Hepatic stellate cell (primary cell): ENCODE data around the gene KPNA1.
"Not testable (repeated sequence)": the region's sequence is repeated elsewhere in the genome, so short reads cannot be mapped to it uniquely, and the experiment has no call there.

Experiments used
- DNase-seq: peaks from one replicate; pipeline ENCODE4 v3.0.0; 2011; ENCODE audit warnings: low spot score

The KPNA1 gene

DNA sequence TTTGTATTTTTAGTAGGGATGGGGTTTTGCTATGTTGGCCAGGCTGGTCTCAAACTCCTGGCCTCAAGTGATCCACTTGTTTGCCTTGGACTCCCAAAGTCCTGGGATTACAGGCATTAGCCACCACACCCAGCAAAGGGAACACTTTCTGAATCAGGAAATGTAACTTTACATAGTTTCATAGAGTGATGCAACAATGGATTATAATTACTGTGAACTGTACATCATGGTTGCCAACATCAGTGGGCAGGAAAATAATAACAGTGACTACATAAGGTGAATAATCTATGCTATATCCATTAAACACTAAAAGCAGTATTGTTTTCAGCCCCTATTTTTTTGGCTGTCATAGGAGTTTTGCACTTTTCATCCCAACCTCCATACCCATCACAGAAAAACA is 5.0 kb upstream of the KPNA1 start:
- DNase-seq: no peak

DNA sequence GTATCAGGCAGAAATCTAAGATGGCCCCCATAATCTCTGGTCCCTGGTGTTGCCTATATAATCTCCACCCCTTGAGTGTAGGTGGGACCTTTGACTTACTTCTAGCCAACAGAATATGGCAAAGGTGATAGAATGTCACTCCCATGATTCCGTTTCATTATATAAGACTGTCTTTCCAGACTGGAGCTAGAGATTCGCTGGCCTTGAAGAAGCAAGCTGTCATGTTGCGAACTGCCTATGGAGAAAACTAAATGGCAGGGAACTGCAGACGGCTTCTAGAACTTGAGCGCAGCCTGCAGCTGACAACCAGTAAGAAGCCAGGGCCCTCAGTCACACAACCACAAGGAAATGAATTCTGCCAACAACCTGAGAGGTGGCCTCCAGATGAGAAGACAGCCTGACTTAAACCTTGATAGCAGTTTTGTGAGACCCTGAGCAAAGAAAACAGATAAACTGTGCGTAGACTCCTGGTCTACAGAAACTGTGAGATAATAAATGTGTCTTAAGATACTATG is 2.2 kb upstream of the KPNA1 start:
- no peak for DNase-seq

DNA sequence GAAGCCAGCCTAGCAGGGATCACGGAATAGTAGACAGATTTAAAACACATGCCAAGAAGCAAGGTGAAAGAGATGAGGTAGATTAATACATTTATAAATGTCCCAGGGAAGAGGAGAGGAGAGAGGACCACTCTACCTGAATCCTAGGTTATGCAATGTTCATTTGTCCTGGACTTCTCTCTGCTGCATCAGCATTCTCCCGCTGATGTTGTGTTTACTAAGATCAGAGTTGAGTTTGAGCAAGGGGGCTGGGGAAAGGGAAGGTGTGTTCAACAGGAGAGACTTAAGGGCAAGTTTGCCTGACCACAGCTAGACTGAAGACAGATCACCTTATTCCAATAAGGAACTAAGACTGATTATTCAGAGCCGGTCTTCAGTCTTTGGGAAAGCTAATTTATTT is 1.1 kb upstream of the KPNA1 start:
- DNase-seq: no peak

DNA sequence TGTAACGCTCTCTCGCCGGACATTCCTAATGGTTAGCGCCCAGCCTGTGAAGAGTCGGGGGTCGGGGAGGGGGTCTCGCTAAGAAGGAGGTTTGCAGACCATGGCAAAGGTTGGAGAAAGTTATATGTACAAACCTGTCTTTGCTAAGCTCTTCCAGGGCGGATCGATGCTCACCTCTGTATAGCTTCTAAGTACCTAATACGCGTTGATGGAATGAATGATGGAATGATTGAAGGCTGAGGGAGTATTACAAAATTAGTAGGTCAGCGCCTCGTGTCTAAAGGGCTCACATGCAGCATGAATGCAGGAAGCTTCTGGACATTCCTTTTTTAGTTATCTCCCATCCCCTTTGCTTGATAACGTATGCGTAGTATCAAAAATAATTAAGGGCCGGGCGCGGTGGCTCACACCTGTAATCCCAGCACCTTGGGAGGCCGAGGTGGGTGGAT is 305 bp upstream of the KPNA1 start:
- DNase-seq: no peak

DNA sequence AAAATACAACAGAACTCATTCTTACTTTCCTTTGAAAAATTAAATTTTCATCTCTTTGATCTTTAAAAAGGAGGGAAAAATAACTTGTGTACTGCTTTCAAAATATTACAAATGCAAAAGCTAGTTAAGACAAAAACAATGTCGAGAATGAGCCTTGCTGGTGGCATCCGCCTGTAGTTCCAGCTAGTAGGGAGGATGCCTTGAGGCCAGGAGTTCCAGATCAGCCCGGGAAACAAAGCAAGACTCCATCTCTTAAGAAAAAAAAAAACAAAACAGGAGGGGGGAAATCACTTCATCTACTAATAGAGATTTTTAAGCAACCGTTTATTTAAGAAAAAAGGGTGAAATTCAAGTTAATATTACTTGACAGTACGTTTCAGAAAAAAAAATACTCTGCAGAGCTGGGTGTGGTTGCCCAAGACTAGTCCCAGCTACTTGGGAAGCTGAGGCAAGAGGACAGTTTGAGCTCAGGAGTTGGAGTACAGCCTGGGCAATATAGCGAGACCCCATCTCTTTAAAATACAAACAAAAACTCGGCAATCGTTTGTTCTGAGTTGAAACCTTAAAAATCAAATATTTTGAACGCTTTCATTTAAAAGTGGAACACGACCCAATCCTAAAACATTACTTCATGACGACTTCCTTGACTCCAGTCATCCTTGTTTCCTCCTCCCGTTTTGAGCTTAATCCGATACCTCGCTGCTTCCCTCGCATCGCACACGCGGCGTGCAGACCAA is 1.2 kb downstream of the KPNA1 start:
- DNase-seq: no peak

DNA sequence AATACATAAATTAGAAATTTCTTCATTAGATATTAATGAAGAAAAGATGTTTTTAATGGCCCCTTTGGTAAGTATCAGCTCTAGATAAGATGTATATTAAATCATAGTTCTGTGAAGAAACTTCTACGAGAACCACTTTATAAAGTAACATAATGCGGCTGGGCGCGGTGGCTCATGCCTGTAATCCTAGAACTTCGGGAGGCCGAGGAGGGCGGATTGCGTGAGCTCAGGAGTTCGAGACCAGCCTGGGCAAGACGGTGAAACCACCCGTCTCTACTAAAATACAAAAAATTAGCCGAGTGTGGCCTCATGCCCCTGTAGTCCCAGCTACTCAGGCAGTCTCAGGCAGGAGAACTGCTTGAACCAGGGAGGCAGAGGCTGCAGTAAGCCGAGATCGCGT is 2.5 kb downstream of the KPNA1 start:
- DNase-seq: no peak

DNA sequence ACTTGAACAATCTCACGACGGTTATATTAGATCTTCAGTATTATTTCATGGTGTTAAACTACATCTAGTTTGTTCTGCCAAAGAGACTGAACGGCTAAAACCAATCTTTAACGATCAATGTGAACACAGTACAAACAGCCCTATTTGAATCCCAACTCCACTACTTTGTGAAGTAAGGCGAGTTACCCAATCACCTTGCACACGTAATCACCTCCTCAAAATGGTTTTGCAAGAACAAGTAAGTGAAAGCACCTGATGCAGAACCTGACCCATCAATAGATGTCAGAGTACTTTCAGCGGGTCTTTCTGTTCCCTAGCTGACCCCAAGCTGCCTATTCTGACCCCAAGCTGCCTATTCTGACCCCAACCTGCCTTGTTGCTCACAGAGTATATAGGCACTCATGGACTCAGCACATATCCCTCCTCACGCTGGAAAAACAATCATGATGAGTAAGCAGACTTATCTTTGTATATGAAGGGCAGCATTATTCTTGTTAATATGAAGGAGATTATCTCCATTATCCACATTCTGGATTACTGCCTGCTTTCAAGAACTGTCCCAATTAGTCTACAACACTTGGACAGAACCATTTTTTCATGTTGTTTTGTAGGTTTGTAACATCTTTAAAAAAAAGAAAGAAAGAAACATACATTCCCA is 3.7 kb downstream of the KPNA1 start:
- DNase-seq: no peak

DNA sequence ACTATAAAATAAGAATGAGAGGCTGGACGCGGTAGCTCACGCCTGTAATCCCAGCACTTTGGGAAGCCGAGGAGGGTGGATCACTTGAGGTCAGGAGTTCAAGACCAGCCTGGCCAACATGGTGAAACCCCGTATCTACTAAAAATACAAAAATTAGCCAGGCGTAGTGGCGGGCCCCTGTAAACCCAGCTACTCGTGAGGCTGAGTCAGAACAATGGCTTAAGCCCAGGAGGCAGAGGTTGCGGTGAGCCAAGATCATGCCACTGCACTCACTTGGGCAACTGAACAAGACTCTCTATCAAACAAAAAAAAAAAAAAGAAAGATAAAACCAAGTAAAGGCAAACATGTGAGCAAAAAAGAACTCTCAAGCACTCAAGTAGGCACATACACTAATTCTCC is 5.8 kb downstream of the KPNA1 start:
- DNase-seq: not testable (repeated sequence)

DNA sequence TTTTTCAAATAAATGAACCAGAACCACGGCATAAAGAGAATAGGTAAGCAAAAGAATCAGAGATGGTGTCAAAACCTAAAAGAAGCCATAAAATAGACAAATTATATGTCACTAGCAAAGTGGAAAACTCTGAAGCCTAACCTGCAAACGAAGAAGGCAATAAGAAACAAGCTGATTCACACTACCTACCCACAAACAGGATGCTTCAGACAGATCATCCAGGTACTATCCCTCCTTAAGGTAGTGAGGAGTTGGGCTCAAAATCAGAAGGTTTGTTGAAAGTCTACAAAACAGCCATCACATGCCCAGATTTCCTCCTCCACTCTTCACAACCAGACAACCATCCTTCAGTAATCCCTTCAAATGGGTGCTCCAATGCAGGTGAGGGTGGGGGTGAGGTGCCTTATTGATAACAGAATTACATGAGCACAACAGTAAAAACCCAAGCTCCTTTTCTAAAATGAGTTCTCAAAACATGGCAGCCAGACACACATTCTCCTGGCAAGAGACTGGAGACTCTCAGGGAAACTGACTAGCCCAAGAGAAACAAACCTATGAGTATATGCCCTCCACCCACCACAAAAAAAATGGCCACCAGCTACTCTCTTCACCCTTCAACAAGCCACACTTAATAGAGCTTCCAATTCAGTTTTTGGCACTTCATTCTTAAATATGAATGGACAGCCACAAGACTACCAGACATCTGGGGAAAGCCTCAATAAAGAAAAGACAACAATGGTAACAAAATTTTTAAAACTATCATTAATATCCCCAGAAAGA is 6.4 kb downstream of the KPNA1 start:
- DNase-seq: no peak

DNA sequence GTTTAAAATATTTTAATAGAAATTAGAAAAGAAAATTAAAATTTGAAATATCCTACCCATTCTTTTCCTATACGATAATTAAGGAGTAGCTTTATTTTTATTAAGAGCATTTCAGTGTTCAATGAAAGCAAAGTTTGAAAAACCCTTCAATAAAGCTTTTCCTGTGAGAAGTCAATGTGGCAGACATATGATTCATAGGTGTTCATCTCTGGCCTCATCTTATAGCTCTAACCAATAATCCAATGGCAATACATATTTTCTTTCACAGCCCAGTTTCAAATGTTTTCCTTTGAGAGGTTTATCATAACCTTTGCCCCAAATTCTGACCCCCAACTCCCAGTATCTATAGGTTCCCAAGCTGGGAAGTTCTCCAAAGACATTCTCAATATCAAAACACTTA is 8.3 kb downstream of the KPNA1 start:
- DNase-seq: no peak

DNA sequence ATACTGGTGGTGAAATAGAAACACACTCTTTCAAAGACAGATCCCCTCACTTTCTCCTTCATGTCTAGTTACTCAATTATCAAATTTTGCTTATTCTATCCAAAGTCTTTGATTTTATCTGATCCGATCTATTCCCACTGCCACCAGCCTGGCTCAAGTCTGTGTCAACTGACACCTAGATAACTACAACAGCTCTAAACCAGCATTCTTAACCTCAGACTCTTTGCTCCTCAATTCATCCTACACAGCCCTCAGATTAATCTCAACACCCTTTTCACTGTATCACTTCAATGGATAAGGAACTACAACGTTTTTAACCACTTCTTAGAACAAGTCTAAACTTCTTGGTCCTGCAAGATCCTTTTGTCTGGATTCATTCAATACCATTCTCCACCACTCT is 9.1 kb downstream of the KPNA1 start:
- DNase-seq: no peak

DNA sequence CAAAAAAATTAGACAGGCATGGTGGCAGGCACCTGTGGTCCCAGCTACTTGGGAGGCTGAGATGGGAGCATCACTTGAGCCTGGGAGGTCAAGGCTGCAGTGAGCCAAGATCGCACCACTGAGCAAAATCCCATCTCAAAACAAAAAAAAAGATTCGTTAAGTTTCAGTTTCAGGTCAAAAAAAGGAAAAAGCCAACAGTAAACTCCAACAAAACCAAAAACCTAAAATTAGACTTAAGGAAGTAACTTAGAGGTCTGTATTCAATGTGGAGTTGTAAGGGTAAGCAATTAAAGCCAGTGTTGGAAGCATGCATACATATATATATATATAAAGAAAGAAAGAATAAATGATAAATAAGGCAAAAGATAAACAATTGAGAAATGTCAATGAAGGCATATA is 11.8 kb downstream of the KPNA1 start:
- DNase-seq: no peak

DNA sequence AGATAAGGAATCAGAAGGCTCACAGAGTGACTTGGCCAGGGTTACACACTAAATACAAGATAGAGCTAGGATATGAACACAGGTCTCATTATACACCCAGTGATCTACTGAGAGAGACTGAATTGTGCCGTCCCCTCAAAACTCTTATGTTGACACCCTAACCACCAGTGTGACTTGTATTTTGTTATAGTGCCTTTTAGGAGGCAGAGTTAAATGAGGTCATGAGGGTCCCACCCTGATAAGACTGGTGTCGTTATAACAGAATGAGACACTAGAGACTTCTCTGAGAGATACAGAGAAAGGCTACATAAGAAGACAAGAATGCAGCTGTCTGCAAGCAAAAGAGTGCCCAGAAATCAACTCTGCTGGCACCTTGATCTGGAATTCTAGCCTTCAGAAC is 12.6 kb downstream of the KPNA1 start:
- DNase-seq: no peak

DNA sequence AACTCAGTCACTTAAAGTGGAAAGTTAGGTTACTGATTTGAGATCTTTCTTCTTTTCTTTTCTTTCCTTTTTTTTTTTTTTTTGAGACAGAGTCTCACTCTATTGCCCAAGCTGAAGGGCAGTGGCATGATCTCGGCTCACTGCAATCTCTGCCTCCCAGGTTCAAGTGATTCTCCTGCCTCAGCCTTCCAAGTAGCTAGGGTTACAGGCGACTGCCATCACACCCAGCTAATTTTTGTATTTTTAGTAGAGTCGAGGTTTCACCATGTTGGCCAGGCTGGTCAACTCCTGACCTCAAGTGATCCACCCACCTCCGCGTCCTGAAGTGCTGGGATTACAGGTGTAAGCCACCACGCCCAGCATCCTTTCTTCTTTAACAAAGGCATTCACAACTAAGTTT is 13.8 kb downstream of the KPNA1 start:
- not testable (repeated sequence) for DNase-seq

DNA sequence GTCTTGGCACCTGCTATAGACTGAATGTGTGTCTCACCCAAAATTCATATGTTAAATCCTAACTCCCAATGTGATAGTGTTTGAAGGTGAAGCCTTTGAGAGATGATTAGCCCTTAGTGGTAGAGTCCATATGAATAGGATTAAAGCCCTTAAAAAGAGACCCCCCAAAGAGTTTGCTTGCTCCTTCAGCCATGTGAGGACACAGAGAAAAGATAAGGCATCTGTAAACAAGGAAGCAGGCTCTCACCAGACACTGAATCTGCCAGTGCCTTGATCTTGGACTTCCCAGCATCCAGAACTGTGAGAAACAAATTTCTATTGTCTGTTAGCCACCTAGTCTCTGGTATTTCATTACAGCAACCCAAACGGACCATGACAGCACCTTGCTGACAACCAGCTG is 16.6 kb downstream of the KPNA1 start:
- no peak for DNase-seq

DNA sequence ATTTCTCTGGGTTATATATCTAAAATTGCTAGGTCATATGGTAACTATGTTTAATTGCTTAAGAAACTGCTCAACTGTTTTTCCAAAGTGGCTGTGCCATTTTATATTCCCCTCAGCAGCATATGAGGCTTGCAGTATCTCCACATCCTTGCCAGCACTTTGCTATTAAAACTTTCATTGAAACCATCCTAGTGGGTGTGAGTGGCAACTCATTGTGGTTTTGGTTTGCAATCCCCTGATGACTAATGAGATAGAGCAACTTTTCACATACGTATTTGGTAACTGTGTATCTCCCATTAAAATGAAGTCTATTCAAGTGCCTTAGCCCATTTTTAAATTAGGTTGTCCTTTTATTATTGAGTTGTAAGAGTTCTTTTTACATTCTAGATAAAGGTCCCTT is 17.3 kb downstream of the KPNA1 start:
- peak; percentile 62 for DNase-seq

DNA sequence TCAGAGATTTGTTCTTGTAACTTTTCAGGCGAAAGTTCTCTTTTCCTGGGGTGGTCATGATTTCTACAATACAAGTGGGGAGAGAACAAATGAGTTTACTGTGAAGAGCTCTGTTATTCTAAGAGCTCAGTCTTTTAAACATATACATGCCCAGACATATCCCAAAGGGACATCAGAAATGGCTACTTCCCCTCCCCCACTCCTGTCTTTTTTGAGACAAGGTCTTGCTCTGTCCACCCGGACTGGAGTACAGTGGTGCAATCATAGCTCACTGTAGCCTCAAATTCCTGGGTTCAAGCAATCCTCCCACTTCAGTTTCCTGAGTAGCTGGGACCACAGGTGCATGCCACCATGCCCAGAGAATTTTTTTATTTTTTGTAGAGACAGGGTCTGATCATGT is 18.2 kb downstream of the KPNA1 start:
- DNase-seq: no peak

DNA sequence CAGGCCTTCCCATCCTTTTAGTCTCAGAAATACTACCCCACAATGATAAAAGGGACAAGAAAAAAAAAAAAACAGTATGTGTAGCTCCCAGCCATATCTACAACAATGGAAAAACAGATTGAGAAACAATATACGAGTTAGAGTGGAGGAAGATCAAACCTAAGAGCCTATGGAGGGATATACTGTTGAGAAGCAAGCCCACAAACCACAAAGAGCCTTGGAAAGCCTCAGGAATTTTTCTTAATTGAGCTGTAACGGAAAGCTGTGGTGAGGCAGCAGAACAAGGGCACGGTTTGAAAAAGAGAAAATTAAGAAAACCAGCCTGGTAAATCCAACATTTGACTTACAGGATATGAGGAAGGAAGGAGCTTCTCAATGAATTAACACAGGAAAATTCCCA is 21.4 kb downstream of the KPNA1 start:
- peak; percentile 4 for DNase-seq

DNA sequence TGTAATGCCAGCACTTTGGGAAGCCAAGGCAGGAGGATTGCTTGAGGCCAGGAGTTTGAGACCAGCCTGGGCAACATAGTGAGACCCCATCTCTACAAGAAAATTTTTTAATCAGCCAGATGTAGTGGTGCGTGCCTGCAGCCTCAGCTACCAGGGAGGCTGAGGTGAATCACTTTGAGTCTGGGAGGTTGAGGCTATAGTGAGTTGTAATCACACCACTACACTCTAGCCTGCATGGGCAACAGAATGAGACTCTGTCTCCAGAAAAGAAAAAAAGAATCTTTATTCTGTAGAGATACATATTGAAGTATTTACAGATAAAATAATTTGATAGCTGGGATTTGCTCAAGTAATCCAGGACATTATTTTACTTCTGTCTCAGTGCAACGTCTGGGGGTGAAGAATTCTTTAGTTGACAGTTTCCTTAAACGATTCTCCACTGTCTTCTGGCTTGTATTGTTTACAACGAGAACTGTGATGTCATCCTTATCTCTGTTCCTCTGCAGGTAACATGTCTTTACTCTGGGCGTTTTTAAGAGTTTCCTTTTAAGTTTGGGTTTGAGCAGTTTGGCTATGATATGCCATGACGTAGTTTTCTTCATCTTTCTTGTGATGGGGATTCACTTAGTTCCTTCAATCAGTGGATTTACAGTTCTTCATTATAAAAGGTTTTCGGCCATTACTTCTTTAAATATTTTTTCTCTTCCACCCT is 26.3 kb downstream of the KPNA1 start:
- no peak for DNase-seq

DNA sequence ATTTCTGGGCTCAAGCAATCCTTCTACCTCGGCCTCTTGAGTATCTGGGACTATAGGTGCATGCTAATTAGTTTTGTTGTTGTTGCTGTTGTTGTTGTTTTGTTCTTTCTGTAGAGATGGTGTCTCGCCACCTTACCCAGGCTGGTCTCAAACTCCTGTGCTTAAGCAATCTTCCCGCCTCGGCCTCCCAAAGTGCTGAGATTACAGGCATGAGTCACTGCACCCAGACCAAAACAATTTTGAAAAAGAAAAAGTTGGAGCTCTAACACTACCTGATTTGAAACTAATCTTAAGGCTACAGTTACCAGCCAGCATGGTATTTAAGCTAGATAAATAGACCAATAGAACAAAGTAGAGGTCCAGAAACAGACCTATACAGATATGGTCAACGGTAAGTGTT is 29.8 kb downstream of the KPNA1 start:
- no peak for DNase-seq

DNA sequence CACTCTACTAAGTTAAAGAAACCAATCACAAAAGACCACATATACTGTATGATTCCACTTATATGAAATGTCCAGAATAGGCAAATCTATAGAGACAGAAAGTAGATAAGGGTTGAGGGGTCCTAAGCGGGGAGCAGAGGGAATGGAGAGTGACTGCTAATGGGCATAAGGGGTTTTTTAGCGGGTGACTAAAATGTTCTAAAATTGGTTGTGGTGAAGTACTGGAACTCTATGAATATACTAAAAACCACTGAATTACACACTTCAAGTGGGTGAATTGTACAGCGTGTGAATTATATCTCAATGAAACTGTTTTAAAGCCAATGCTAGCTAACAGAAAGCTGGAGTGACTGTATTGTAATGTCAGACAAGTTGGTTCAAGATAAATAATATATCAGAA is 33.3 kb downstream of the KPNA1 start:
- no peak for DNase-seq

DNA sequence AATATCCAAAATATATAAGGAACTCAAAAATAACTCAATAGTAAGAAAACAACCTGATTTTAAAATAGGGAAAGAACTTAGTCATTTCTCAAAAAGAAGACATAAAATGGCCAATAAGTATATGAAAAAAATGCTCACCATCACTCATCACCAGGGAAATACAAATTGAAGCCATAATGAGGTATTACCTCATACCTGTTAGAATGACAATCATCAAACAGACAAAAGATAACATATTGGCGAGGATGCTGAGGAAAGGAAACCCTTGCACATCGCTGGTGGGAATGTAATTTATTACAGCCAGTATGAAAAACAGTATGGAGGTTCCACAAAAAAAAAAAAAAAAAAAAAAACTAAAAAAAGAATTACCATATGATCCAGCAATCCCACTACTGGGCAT is 38.2 kb downstream of the KPNA1 start:
- DNase-seq: no peak
